GM12878 (cell line): ENCODE results near the gene TMEM98. TPM values are rescaled to one million over a fixed set of nuclear protein-coding genes. Genes with fewer than 3 reads are reported as not detected.
A peak's percentile ranks its signal among the peaks of the same experiment; 100 is the strongest.

Experiments used
- ATAC-seq: fragments of 200-7000 bp; cut with Tn5 transposase; 3 replicates; pipeline ENCODE4 v1.9.1; 2020; ENCODE audit warnings: mild to moderate bottlenecking, moderate library complexity
- Bru-seq: library from RNA; stranded (reverse); fragments of 400-500 nt; gene quantifications from one replicate; lab custom pipeline; 2021; lab: Mats Ljungman, UMichigan
- BruChase-seq, 2 experiments: library from RNA; stranded (reverse); fragments of 400-500 nt; gene quantifications; one replicate each; lab custom pipeline; 2021; lab: Mats Ljungman, UMichigan
- BruUV-seq: library from RNA; stranded (reverse); fragments of 400-500 nt; replicated peaks from 2 replicates; lab custom pipeline; 2021; lab: Mats Ljungman, UMichigan
- CTCF ChIA-PET: fragments of 300-600 bp; sonication (Branson Sonifier 250); formaldehyde crosslinking; extraction: SDS; loops from one replicate; lab custom pipeline; 2021; ENCODE audit warnings: inconsistent platforms; lab: Yijun Ruan, JAX
- POLR2A ChIA-PET: fragments of 350-600 bp; formaldehyde crosslinking; extraction: SDS; loops from one replicate; lab custom pipeline; 2021; ENCODE audit warnings: inconsistent platforms; lab: Charles Lee
- RAD21 ChIA-PET: fragments of 300-600 bp; sonication (Branson Sonifier 250); formaldehyde crosslinking; loops from one replicate; lab custom pipeline; 2023; ENCODE audit warnings: antibody characterized with exemption; ENCODE audit not compliant: unreplicated experiment; lab: Charles Lee
- SMC1A ChIA-PET: fragments of 300-600 bp; sonication (Branson Sonifier 250); formaldehyde crosslinking; loops from one replicate; lab custom pipeline; 2023; ENCODE audit not compliant: unreplicated experiment, uncharacterized antibody; lab: Charles Lee
- DNase-seq: peaks from one replicate; pipeline ENCODE4 v3.0.0-alpha.2; 2011; ENCODE audit warnings: low read depth, low spot score
- FAIRE-seq: peaks from 3 replicates; lab custom pipeline; 2011; peaks lifted over from hg19 to GRCh38; lab: Jason Lieb, UNC
- H2AFZ ChIP-seq: 2 replicates; pipeline ENCODE4 v1.6.0; 2011; ENCODE audit warnings: low read depth, low read length, control low read depth; ENCODE audit not compliant: control insufficient read depth
- H3K27ac ChIP-seq: 2 replicates; pipeline ENCODE4 v1.5.1; 2011; ENCODE audit warnings: control low read depth; ENCODE audit not compliant: control insufficient read depth, insufficient read depth
- H3K27me3 ChIP-seq, 2 experiments: replicated peaks in 1 of 2; 2 replicates each; pipeline versions ENCODE4 v1.6.0 to v1.6.1; 2011; ENCODE audit warnings: low read length in 1 of 2; ENCODE audit not compliant: control insufficient read depth in 2 of 2, insufficient read depth in 2 of 2
- H3K36me3 ChIP-seq, 2 experiments: 2 replicates each; pipeline ENCODE4 v1.5.1; 2011; ENCODE audit warnings: low read length in 1 of 2; ENCODE audit not compliant: control insufficient read depth in 2 of 2, insufficient read depth in 2 of 2
- H3K4me1 ChIP-seq: 2 replicates; pipeline ENCODE4 v1.6.1; 2011; ENCODE audit warnings: mild to moderate bottlenecking, low read length, moderate library complexity, mixed read lengths; ENCODE audit not compliant: control insufficient read depth, insufficient read depth
- H3K4me2 ChIP-seq: 2 replicates; pipeline ENCODE4 v1.6.0; 2011; ENCODE audit warnings: control low read depth; ENCODE audit not compliant: control insufficient read depth, insufficient read depth
- H3K4me3 ChIP-seq: fragments of 200-600 bp; sonication (generic); 2 replicates; pipeline ENCODE4 v1.5.1; 2016
- H3K79me2 ChIP-seq: 2 replicates; pipeline ENCODE4 v1.6.0; 2011; ENCODE audit warnings: low read length; ENCODE audit not compliant: control insufficient read depth, insufficient read depth
- H3K9ac ChIP-seq: 2 replicates; pipeline ENCODE4 v1.8.0; 2011; ENCODE audit warnings: low read length, control low read depth, mixed read lengths; ENCODE audit not compliant: control insufficient read depth, insufficient read depth
- H3K9me3 ChIP-seq: replicated peaks from 3 replicates; pipeline ENCODE4 v1.5.1; 2011; ENCODE audit warnings: mild to moderate bottlenecking, low read length; ENCODE audit not compliant: control insufficient read depth, insufficient read depth
- H4K20me1 ChIP-seq: 2 replicates; pipeline ENCODE4 v1.6.0; 2011; ENCODE audit not compliant: control insufficient read depth, insufficient read depth
- BCL3 ChIP-seq: IDR thresholded peaks from 2 replicates; pipeline ENCODE4 v1.6.1; 2011; ENCODE audit warnings: borderline replicate concordance, low read depth, mild to moderate bottlenecking, moderate library complexity, low read length; ENCODE audit not compliant: insufficient read depth, poor library complexity, severe bottlenecking
- CHD4 ChIP-seq: fragments of 200-600 bp; sonication (generic); IDR thresholded peaks from 2 replicates; pipeline ENCODE4 v1.6.1; 2016; ENCODE audit warnings: mild to moderate bottlenecking
- HDGF ChIP-seq: fragments of 450-650 bp; IDR thresholded peaks from 2 replicates; pipeline ENCODE4 v1.6.1; 2016; ENCODE audit warnings: antibody characterized with exemption
- NFYA ChIP-seq: IDR thresholded peaks from 2 replicates; pipeline ENCODE4 v1.6.1; 2011; ENCODE audit warnings: low read depth, mild to moderate bottlenecking, low read length, improper control_type of control experiment, borderline replicate concordance
- SREBF1 ChIP-seq: IDR thresholded peaks from 2 replicates; pipeline ENCODE4 v1.6.1; 2012; ENCODE audit warnings: mild to moderate bottlenecking, low read length
- SUZ12 ChIP-seq: fragments of 200-600 bp; sonication (generic); IDR thresholded peaks from one replicate; pipeline ENCODE4 v1.6.1; 2018; ENCODE audit warnings: antibody characterized with exemption, mild to moderate bottlenecking; ENCODE audit not compliant: unreplicated experiment
- WGBS: methylation state at CpG from one replicate; pipeline ENCODE4 v1.1.6; 2016; ENCODE audit warnings: low lambda C conversion rate; ENCODE audit not compliant: insufficient replicate concordance, insufficient coverage; ENCODE audit errors: missing lambda C conversion rate; 5-methylcytosine and 5-hydroxymethylcytosine counted together
- in situ Hi-C: fragments of 300-500 bp; cut with MboI; formaldehyde crosslinking; loops from 9 replicates; pipeline ENCODE4 v1.14.3; 2018; ENCODE audit warnings: mixed read lengths
- intact Hi-C: fragments of 100-400 bp; cut with micrococcal nuclease; formaldehyde crosslinking; loops from one replicate; pipeline ENCODE4 v1.14.2; 2022; ENCODE audit not compliant: unreplicated experiment
- long read RNA-seq, 2 experiments: library from polyadenylated mRNA; unstranded; transcript quantifications; one replicate each; pipeline ENCODE4 v2.0.0, GENCODE V29; 2019 to 2020
- polyA minus RNA-seq, 3 experiments: library from RNA; depleted of rRNA, polyadenylated mRNA; stranded (reverse); fragments of >200 nt; gene quantifications; 2 replicates each; pipeline ENCODE4 v1.2.3, GENCODE V29; 2011
- polyA plus RNA-seq, 11 experiments: library from polyadenylated mRNA; depleted of rRNA in 4 of 11; unstranded in 6 of 11; stranded (reverse) in 5 of 11; fragments of >200 nt; fragmentation: Nextera tagmentation in 4 of 11; fragmentation: Illumina TruSeq in 1 of 11; extraction: Ambion mirVana in 4 of 11; extraction: Trizol in 1 of 11; gene quantifications; 1 replicate in 1 of 11; 2 replicates in 10 of 11; pipeline versions ENCODE4 v1.2.1 to v1.2.3, GENCODE V29; 2011 to 2016; ENCODE audit warnings: inconsistent platforms in 2 of 11, missing spikeins in 2 of 11, low read depth in 1 of 11
- total RNA-seq, 4 experiments: library from RNA; depleted of rRNA in 3 of 4; stranded (reverse); fragments of >200 nt in 3 of 4; fragmentation: Illumina TruSeq in 1 of 4; extraction: Trizol in 1 of 4; gene quantifications; 2 replicates each; pipeline versions ENCODE4 v1.2.1 to v1.2.3, GENCODE V29; 2013 to 2021
- TF ChIP-seq, protein P1 (sequence below): IDR thresholded peaks from 2 replicates; pipeline ENCODE4 v1.6.1; 2011; ENCODE audit warnings: borderline replicate concordance, low read depth, mild to moderate bottlenecking, moderate library complexity, mixed read lengths, low read length; ENCODE audit not compliant: insufficient read depth; ENCODE audit errors: extremely low read length

TMEM98 gene, protein sequence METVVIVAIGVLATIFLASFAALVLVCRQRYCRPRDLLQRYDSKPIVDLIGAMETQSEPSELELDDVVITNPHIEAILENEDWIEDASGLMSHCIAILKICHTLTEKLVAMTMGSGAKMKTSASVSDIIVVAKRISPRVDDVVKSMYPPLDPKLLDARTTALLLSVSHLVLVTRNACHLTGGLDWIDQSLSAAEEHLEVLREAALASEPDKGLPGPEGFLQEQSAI
- not detected in 2 replicates for total RNA-seq (2013; cell fraction: nucleolus; rRNA removed)
- not detected in 2 replicates for total RNA-seq (2014; rRNA removed)
- 0.13 TPM in 1 of 2 replicates, not detected in the other for total RNA-seq (2014; rRNA removed; fragmentation: Illumina TruSeq; extraction: Trizol)
- 0.31 TPM in 1 of 2 replicates, not detected in the other for total RNA-seq (2021)
- not detected for polyA plus RNA-seq (2011; ENCODE audit: low read depth)
- 0.05 and 0.63 TPM in 2 replicates for polyA plus RNA-seq (2011; rRNA removed)
- 0.03 and 0.13 TPM in 2 replicates for polyA plus RNA-seq (2011; cell fraction: cytosol; rRNA removed)
- polyA plus RNA-seq (2011; cell fraction: nucleus; rRNA removed): not detected in 2 replicates
- polyA plus RNA-seq (2012): not detected in 2 replicates
- 0.24 TPM in 1 of 2 replicates, not detected in the other for polyA plus RNA-seq (2014; fragmentation: Illumina TruSeq; extraction: Trizol)
- under 1 TPM in 1 of 2 experiments, not detected in 1; 0.04 TPM for polyA plus RNA-seq (2014; fragmentation: Nextera tagmentation; extraction: Ambion mirVana)
- polyA plus RNA-seq (2014; rRNA removed): 0.13 and 0.73 TPM in 2 replicates
- polyA plus RNA-seq (2016; fragmentation: Nextera tagmentation; extraction: Ambion mirVana): under 1 TPM; 0.09 to 0.60 TPM
- not detected in 2 replicates for polyA minus RNA-seq (2011; rRNA and poly(A)+ RNA removed)
- not detected in 2 replicates for polyA minus RNA-seq (2011; cell fraction: cytosol; rRNA and poly(A)+ RNA removed)
- polyA minus RNA-seq (2011; cell fraction: nucleus; rRNA and poly(A)+ RNA removed): not detected in 2 replicates
- Bru-seq, nascent RNA: percentile 10 among the genes with signal in this experiment
- BruChase-seq, experiment 1, labeled RNA remaining after a 6-hour chase: percentile 9 among the genes with signal in this experiment
- percentile 5 among the genes with signal in this experiment for BruChase-seq, experiment 2, labeled RNA remaining after a 2-hour chase
- long read RNA-seq, experiment 1: 0 reads
- long read RNA-seq, experiment 2, full-length matches to known transcripts: 1 of 3 reads
- long read RNA-seq, experiment 2, partial matches to known transcripts: 1 of 3 reads
- long read RNA-seq, experiment 2, other reads (novel, unspliced or antisense): 1 of 3 reads

GRCh38 chr17:32927724-32928585 lies at the start of gene TMEM98:
Gene TMEM98 (plus strand): TSS chr17:32928153. CDS start chr17:32931529, 3,376 bp downstream.
- BruUV-seq: no TSS peak
- POLR2A ChIA-PET: no interaction called here

More at GRCh38 chr17:32927724-32928585, at the start of gene TMEM98:
- Histone ChIP-seq H3K4me1 (no peaks in the 10 kb centered on the region; the same call in 1 of the 2 replicates), H2AFZ (peak within 1 kb of the TSS; percentile 7), H3K9ac (no peak within 1 kb of the TSS), H4K20me1 (no peaks in the 10 kb centered on the region), H3K27ac (no peak within 1 kb of the TSS), H3K9me3 (no peaks in the 10 kb centered on the region), H3K36me3 (no peaks in the 10 kb centered on the region), H3K79me2 (no peaks in the 10 kb centered on the region), H3K4me3 (peak within 1 kb of the TSS; percentile 22; the same call in 1 of the 2 replicates), H3K4me2 (peak within 1 kb of the TSS; percentile 74), H3K27me3 (peaks cover 14 to 21% of the 10 kb centered on the region in 2 experiments)
- in situ Hi-C loops: no loop called here
- ChIA-PET RAD21 (interaction anchor here (0.6 to 1.2 kb wide), 2 partner anchors 145 to 274 kb away, joined by 3 to 4 read pairs; no protein-coding TSS in a partner anchor), CTCF (interaction anchor here (1.0 to 1.3 kb wide), 2 partner anchors 9 to 70 kb away, joined by 4 read pairs; no protein-coding TSS in a partner anchor), SMC1A (interaction anchor here (1.0 kb wide), 1 partner anchor 48 kb away, joined by 3 read pairs; no protein-coding TSS in a partner anchor)
- DNase-seq (no peak), FAIRE-seq (no peak), ATAC-seq (peak; percentile 60)
- WGBS: 1% methylated on average over 58 of the region's 99 CpGs
- intact Hi-C loops: no loop called here
- peak; percentile 98 for TF ChIP-seq SUZ12
- no peak for TF ChIP-seq CHD4
- TF ChIP-seq SREBF1: no peak
- TF ChIP-seq, protein P1, sequence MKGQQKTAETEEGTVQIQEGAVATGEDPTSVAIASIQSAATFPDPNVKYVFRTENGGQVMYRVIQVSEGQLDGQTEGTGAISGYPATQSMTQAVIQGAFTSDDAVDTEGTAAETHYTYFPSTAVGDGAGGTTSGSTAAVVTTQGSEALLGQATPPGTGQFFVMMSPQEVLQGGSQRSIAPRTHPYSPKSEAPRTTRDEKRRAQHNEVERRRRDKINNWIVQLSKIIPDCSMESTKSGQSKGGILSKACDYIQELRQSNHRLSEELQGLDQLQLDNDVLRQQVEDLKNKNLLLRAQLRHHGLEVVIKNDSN: no peak
- no peak for TF ChIP-seq HDGF
- TF ChIP-seq NFYA: no peak
- TF ChIP-seq BCL3: no peak
